K562 (cell line): ENCODE measurements around the gene CYP2W1.

Source experiments
- ERF ChIP-seq: fragments of 450-650 bp; formaldehyde crosslinking; IDR thresholded peaks from 2 replicates; pipeline ENCODE4 v1.4.0; 2020; ENCODE audit warnings: mild to moderate bottlenecking, mixed read lengths
- EZH2 ChIP-seq: IDR thresholded peaks from 2 replicates; pipeline ENCODE4 v1.6.1; 2012; ENCODE audit warnings: low read depth, mild to moderate bottlenecking, inconsistent platforms, low read length, borderline replicate concordance
- PHF21A ChIP-seq: fragments of 450-650 bp; IDR thresholded peaks from 2 replicates; pipeline ENCODE4 v1.6.1; 2017; ENCODE audit warnings: low read depth, borderline replicate concordance
- POLR2A ChIP-seq: fragments of 450-650 bp; conservative IDR thresholded peaks from 2 replicates; pipeline ENCODE4 v1.6.1; 2016
- RAD21 ChIP-seq, 2 experiments: fragments of 250-450 bp in 1 of 2; fragments of 450-650 bp in 1 of 2; sonication (Bioruptor Pico) in 1 of 2; formaldehyde crosslinking in 1 of 2; IDR thresholded peaks in 1 of 2; conservative IDR thresholded peaks in 1 of 2; 2 replicates each; pipeline versions ENCODE4 v1.4.0 to v1.8.0; 2020 to 2022; ENCODE audit warnings: mild to moderate bottlenecking in 2 of 2, moderate library complexity in 1 of 2
- U2AF1 ChIP-seq: fragments of 200-400 bp; formaldehyde crosslinking; optimal IDR thresholded peaks from 2 replicates; pipeline ENCODE3; 2017; ENCODE audit warnings: mild to moderate bottlenecking, low read depth, low read length, moderate library complexity
- ZFX ChIP-seq: sonication (generic); formaldehyde crosslinking; IDR thresholded peaks from 2 replicates; pipeline ENCODE4 v1.8.0; 2022; ENCODE audit warnings: mild to moderate bottlenecking, missing genetic modification reagents, moderate library complexity
- ZNF707 ChIP-seq: fragments of 250-450 bp; sonication (Bioruptor Pico); conservative IDR thresholded peaks from 2 replicates; pipeline ENCODE4 v1.8.0; 2022; ENCODE audit warnings: inconsistent platforms, mild to moderate bottlenecking, moderate library complexity
- TF ChIP-seq, protein P1 (sequence below): fragments of 250-450 bp; sonication (Bioruptor Pico); IDR thresholded peaks from 2 replicates; pipeline ENCODE4 v1.8.0; 2022; ENCODE audit warnings: inconsistent platforms, mild to moderate bottlenecking, moderate library complexity, borderline replicate concordance
- TF ChIP-seq, protein P2 (sequence below), 2 experiments: IDR thresholded peaks in 1 of 2; conservative IDR thresholded peaks in 1 of 2; 2 replicates each; pipeline ENCODE4 v1.6.1; 2016; ENCODE audit warnings: low read depth in 2 of 2, mild to moderate bottlenecking in 1 of 2, missing compliant biosample characterization in 1 of 2, missing genetic modification characterization in 1 of 2, moderate library complexity in 1 of 2

DNA sequence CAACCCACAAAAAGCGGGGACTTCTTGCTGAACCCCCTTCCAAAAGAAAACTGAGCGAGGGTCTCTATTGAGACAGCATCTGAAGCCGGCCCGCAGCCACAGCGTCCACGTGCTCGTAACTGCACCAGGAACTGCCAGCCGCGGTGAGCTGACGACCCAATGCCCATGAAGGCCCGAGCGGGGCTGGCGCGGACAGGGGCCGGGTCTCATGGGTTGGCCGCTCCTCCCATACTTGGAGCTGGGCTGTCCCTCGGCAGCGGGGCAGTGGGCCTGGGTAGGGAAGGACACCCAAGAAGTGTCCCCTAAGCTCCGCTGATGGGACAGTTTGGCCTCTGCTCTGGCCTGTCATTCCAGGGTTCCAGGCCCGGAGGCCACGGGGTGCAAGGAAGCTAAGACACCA, 22.3 kb downstream of the CYP2W1 start:
- TF ChIP-seq ERF (CRISPR knock-in tag) (no peak), EZH2 (no peak), POLR2A (no peak), U2AF1 (no peak), RAD21 (CRISPR knock-in tag; conservative IDR thresholded peaks at IDR 0.05 in 1 of 2, IDR thresholded peaks at IDR 0.05 in 1 of 2) (no peak), ZFX (CRISPR knock-in tag) (no peak), PHF21A (no peak), ZNF707 (CRISPR knock-in tag) (no peak)
- TF ChIP-seq, protein P1, sequence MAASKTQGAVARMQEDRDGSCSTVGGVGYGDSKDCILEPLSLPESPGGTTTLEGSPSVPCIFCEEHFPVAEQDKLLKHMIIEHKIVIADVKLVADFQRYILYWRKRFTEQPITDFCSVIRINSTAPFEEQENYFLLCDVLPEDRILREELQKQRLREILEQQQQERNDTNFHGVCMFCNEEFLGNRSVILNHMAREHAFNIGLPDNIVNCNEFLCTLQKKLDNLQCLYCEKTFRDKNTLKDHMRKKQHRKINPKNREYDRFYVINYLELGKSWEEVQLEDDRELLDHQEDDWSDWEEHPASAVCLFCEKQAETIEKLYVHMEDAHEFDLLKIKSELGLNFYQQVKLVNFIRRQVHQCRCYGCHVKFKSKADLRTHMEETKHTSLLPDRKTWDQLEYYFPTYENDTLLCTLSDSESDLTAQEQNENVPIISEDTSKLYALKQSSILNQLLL (CRISPR knock-in tag): no peak
- TF ChIP-seq, protein P2, sequence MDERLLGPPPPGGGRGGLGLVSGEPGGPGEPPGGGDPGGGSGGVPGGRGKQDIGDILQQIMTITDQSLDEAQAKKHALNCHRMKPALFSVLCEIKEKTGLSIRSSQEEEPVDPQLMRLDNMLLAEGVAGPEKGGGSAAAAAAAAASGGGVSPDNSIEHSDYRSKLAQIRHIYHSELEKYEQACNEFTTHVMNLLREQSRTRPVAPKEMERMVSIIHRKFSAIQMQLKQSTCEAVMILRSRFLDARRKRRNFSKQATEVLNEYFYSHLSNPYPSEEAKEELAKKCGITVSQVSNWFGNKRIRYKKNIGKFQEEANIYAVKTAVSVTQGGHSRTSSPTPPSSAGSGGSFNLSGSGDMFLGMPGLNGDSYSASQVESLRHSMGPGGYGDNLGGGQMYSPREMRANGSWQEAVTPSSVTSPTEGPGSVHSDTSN (CRISPR knock-in tag; IDR thresholded peaks at IDR 0.05; ENCODE audit: low read depth): no peak
- TF ChIP-seq, protein P2 (tag; conservative IDR thresholded peaks at IDR 0.05; ENCODE audit: low read depth): no peak
